MM.1S (cell line): ENCODE results near the gene ITIH6.

Experiments
- EZH2 ChIP-seq: fragments of 300-600 bp; sonication (generic); optimal IDR thresholded peaks from 2 replicates; pipeline ENCODE3; 2017; ENCODE audit warnings: low read depth, mild to moderate bottlenecking, antibody characterized with exemption, low read length, mixed read lengths
- EZH2phosphoT487 ChIP-seq: fragments of 300-600 bp; sonication (generic); IDR thresholded peaks from 2 replicates; pipeline ENCODE4 v1.6.1; 2018; ENCODE audit warnings: antibody characterized with exemption, low read length
- TF ChIP-seq, protein P1 (sequence below): fragments of 300-600 bp; sonication (generic); IDR thresholded peaks from 2 replicates; pipeline ENCODE4 v1.5.1; 2016; ENCODE audit warnings: antibody characterized with exemption, low read length, mixed read lengths

DNA sequence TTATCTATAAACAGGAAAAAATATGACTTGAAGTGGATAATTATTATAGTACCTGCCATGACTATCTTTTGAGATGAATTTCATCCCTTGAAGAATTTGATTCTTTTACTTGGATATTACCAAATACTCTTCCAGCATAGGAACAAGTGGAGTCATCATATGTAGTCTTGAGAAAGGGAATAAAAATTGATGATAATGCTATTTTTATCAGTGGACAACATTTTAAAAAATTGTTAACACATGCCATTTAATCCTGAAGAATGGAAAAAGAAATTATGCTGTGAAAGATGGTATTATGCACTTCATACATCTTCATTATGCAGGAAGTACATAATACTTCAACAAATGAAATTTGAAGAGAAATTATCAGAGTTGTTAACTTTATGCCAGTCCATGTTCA, 83.6 kb downstream of the ITIH6 start:
- TF ChIP-seq, protein P1, sequence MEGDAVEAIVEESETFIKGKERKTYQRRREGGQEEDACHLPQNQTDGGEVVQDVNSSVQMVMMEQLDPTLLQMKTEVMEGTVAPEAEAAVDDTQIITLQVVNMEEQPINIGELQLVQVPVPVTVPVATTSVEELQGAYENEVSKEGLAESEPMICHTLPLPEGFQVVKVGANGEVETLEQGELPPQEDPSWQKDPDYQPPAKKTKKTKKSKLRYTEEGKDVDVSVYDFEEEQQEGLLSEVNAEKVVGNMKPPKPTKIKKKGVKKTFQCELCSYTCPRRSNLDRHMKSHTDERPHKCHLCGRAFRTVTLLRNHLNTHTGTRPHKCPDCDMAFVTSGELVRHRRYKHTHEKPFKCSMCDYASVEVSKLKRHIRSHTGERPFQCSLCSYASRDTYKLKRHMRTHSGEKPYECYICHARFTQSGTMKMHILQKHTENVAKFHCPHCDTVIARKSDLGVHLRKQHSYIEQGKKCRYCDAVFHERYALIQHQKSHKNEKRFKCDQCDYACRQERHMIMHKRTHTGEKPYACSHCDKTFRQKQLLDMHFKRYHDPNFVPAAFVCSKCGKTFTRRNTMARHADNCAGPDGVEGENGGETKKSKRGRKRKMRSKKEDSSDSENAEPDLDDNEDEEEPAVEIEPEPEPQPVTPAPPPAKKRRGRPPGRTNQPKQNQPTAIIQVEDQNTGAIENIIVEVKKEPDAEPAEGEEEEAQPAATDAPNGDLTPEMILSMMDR: no peak
- TF ChIP-seq EZH2 (no peak), EZH2phosphoT487 (no peak)
